HAP-1 (cell line): ENCODE measurements around the gene PPP3CA.

Experiments used
- DNase-seq, 2 experiments: peaks; one replicate each; pipeline ENCODE4 v3.0.0-alpha.2; 2016 to 2020; ENCODE audit warnings: low spot score in 2 of 2
- H3K27me3 ChIP-seq: fragments of 250-450 bp; sonication (Bioruptor Pico); 2 replicates; pipeline ENCODE4 v1.5.1; 2020; ENCODE audit warnings: low read depth, mild to moderate bottlenecking, moderate library complexity
- H3K36me3 ChIP-seq: fragments of 250-450 bp; sonication (Bioruptor Pico); replicated peaks from 2 replicates; pipeline ENCODE4 v1.5.1; 2020; ENCODE audit warnings: mild to moderate bottlenecking
- H3K4me1 ChIP-seq: fragments of 250-450 bp; sonication (Bioruptor Pico); 2 replicates; pipeline ENCODE4 v1.5.1; 2020; ENCODE audit warnings: mild to moderate bottlenecking
- H3K4me3 ChIP-seq: fragments of 250-450 bp; sonication (Bioruptor Pico); 2 replicates; pipeline ENCODE4 v1.5.1; 2020; ENCODE audit warnings: mild to moderate bottlenecking, moderate library complexity
- H3K9me3 ChIP-seq: fragments of 250-450 bp; sonication (Bioruptor Pico); 2 replicates; pipeline ENCODE4 v1.5.1; 2020; ENCODE audit warnings: mild to moderate bottlenecking, moderate library complexity
- in situ Hi-C: fragments of 300-500 bp; cut with MboI; formaldehyde crosslinking; loops from 3 replicates; pipeline ENCODE4 v1.14.3; 2020; ENCODE audit warnings: low sequenced_read_pairs, inconsistent platforms, mixed read lengths

PPP3CA gene

DNA sequence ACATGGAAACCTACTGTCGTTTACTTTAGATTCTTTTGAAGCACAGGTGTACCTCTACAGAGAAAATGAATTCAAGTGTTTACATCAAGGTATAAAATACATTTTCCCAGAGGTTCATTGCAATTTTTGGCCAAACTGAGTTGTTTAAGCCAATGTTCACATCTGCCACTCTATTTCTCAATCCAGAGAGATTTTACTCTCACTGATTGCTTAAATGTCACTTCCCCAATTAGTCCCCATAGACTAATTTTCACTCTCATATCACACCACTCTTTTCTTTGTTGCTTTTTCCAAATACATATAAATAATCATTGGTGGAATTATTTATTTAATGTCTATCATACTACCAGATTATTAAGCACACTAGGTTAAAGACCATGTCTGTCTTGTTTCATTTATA, 271.8 kb downstream of the PPP3CA start:
- no peaks in the 10 kb centered on the region for H3K9me3 ChIP-seq
- no peaks in the 10 kb centered on the region for H3K27me3 ChIP-seq
- H3K4me3 ChIP-seq, result no peak overlapping the region
- peaks cover 30% of the 10 kb centered on the region for H3K4me1 ChIP-seq
- in situ Hi-C loops, result no loop called here
- no peaks in the 10 kb centered on the region for H3K36me3 ChIP-seq
- DNase-seq, result no peak

DNA sequence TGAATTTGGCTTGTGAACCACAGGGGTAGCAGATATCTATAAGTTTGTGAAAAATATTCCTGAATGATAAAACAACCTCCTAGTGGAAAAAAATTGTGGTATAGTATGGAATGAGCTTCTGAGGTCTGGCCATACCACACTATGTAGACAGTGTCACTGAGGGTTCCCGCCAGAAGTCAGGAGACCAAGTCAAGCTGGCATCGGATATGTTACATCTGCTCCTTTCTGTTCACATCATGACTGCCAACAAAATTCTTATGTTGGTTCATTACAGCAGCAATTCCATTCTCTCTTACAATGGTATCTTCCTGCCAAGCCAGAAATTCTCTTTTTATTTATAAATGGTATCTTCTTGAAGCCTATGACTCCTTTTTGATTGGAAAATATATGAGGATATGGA, 273.0 kb downstream of the PPP3CA start:
- no peak overlapping the region for H3K4me3 ChIP-seq
- no peaks in the 10 kb centered on the region for H3K27me3 ChIP-seq
- in situ Hi-C loops, result no loop called here
- no peaks in the 10 kb centered on the region for H3K36me3 ChIP-seq
- peaks cover 30% of the 10 kb centered on the region for H3K4me1 ChIP-seq
- DNase-seq, result no peak
- H3K9me3 ChIP-seq, result no peaks in the 10 kb centered on the region

GRCh38 chr4:101071241-101071640, 276.1 kb downstream of the PPP3CA start:
- H3K4me3 ChIP-seq, result no peak overlapping the region
- H3K36me3 ChIP-seq, result no peaks in the 10 kb centered on the region
- H3K9me3 ChIP-seq, result no peaks in the 10 kb centered on the region
- H3K4me1 ChIP-seq, result peaks cover 15% of the 10 kb centered on the region
- in situ Hi-C loops, result no loop called here
- H3K27me3 ChIP-seq, result no peaks in the 10 kb centered on the region
- DNase-seq, result no peak

GRCh38 chr4:101068115-101068514, 279.2 kb downstream of the PPP3CA start:
- Histone ChIP-seq H3K27me3 (no peaks in the 10 kb centered on the region), H3K36me3 (no peaks in the 10 kb centered on the region), H3K9me3 (no peaks in the 10 kb centered on the region), H3K4me1 (peaks cover 15% of the 10 kb centered on the region), H3K4me3 (no peak overlapping the region)
- in situ Hi-C loops, result no loop called here
- DNase-seq, result no peak

DNA sequence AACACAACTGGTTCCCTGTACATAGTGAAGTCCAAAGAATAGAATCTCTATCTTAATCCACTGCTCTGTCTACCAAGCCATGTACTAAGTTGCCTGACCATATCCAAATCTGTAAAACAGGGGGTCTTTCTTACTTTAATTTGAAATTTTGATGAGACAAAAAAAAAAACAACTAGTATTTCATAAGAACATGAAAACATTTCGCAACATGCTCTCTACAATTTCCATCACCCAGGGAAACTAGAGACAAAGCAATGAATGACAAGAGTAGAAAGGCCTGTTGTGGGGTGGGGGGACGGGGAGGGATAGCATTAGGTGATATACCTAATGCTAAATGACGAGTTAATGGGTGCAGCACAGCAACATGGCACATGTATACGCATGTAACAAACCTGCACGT, 279.9 kb downstream of the PPP3CA start:
- in situ Hi-C loops, result no loop called here
- Histone ChIP-seq H3K27me3 (no peaks in the 10 kb centered on the region), H3K9me3 (no peaks in the 10 kb centered on the region), H3K4me1 (peaks cover 14% of the 10 kb centered on the region), H3K4me3 (no peak overlapping the region), H3K36me3 (no peaks in the 10 kb centered on the region)
- no peak for DNase-seq

GRCh38 chr4:101066626-101067170, 280.6 kb downstream of the PPP3CA start:
- peaks cover 7% of the 10 kb centered on the region for H3K4me1 ChIP-seq
- no peak for DNase-seq
- H3K4me3 ChIP-seq, result no peak overlapping the region
- in situ Hi-C loops, result no loop called here
- no peaks in the 10 kb centered on the region for H3K27me3 ChIP-seq
- H3K9me3 ChIP-seq, result no peaks in the 10 kb centered on the region
- no peaks in the 10 kb centered on the region for H3K36me3 ChIP-seq

GRCh38 chr4:101065935-101066485, 281.3 kb downstream of the PPP3CA start:
- H3K9me3 ChIP-seq, result no peaks in the 10 kb centered on the region
- no peak overlapping the region for H3K4me3 ChIP-seq
- H3K27me3 ChIP-seq, result no peaks in the 10 kb centered on the region
- no peaks in the 10 kb centered on the region for H3K36me3 ChIP-seq
- no peak for DNase-seq
- H3K4me1 ChIP-seq, result no peaks in the 10 kb centered on the region; the same call in 1 of the 2 replicates
- in situ Hi-C loops, result no loop called here

GRCh38 chr4:101065346-101065745, 282.0 kb downstream of the PPP3CA start:
- in situ Hi-C loops, result no loop called here
- Histone ChIP-seq H3K4me1 (no peaks in the 10 kb centered on the region), H3K27me3 (no peaks in the 10 kb centered on the region), H3K36me3 (no peaks in the 10 kb centered on the region), H3K9me3 (no peaks in the 10 kb centered on the region), H3K4me3 (no peak overlapping the region)
- DNase-seq, result no peak

DNA sequence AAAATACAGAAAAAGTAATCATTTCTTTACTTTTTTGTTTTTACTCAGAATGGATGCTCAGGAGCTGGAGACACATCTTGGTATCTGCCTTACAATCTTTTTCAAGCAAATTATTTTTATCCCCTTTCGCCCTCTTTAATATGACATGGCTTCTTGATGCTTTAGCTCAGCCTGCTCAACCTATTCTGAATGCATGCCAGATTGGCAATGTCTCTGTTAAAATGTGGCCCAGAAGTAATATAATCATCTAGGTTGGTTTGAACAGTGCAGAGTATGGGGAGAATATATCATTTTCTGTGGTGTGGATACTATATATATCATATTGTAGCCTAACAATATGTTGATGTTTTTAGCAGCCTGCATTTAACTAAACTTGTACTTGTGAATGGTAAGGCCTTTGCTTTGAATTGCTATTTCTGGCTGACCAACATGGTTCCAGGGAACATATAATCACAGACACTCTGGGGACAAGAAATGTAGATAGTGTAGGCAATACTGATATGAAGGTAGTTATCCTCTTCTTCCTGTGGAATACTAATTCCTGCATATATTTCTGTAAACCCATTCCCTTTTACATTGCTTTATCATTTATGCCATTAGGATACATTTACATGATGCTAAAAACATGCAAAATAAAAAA, 282.7 kb downstream of the PPP3CA start:
- in situ Hi-C loops, result no loop called here

GRCh38 chr4:101055392-101055791, 291.9 kb downstream of the PPP3CA start:
- in situ Hi-C loops, result no loop called here
- Histone ChIP-seq H3K4me1 (peaks cover 22% of the 10 kb centered on the region), H3K4me3 (no peak overlapping the region), H3K27me3 (no peaks in the 10 kb centered on the region), H3K9me3 (no peaks in the 10 kb centered on the region), H3K36me3 (no peaks in the 10 kb centered on the region)
- no peak for DNase-seq

More for the DNA sequence above, 282.7 kb downstream of the PPP3CA start:
- DNase-seq, result no peak
- H3K36me3 ChIP-seq, result no peaks in the 10 kb centered on the region
- H3K4me3 ChIP-seq, result no peak overlapping the region
- no peaks in the 10 kb centered on the region for H3K4me1 ChIP-seq
- H3K27me3 ChIP-seq, result no peaks in the 10 kb centered on the region
- no peaks in the 10 kb centered on the region for H3K9me3 ChIP-seq

DNA sequence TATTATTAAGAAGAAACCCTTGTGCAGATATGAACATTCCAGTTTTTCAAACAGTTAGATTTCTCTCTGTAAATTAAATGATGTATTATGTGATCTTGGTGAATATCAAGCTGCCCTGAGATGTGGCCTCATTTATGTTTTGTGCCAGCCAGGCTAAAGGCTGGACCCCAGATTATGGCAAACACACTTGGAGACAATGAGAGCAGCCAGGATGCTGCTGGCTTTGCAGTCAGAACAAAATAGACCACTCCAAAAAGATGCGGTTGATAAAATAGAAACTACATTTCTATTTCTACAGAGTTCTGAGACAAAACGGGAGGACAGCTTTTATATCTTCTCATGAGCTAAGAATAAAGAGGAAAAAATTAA, 296.5 kb downstream of the PPP3CA start:
- no peaks in the 10 kb centered on the region for H3K9me3 ChIP-seq
- peaks cover 17% of the 10 kb centered on the region for H3K4me1 ChIP-seq
- in situ Hi-C loops, result no loop called here
- no peak overlapping the region for H3K4me3 ChIP-seq
- no peaks in the 10 kb centered on the region for H3K36me3 ChIP-seq
- DNase-seq, result no peak
- no peaks in the 10 kb centered on the region for H3K27me3 ChIP-seq

DNA sequence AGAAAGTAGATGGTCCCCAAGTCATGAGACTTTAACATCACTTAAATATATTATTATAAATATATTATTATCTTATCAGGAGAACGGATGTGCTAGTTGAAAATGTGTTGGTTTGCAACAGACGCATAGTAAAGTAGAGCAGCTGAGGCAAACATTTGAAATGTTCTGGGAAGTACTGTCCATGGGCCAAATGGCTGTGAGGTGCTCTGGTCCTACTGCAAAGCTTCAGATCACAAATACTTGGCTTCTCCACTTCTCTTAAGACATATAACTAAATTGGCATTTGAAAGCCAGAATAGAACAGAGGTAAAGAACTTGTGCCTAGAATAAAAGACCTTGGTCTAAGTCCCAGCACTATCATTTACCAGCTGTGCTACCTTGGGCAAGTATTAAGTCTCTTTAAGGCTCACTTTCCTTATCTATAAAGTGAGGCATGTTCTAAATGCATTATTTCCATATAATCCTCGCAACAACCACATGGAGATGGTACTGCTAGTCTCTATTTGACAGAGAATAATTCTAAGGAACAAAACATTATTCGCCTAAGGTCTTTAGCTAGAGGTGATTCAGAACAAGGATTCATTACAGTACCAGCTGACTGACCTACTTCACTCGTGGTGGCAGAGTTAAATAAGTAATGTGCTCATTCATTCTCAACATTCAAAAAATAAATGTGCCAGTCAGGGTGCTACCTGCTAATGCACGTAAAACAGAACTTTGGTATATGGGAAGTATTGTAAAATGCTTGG, 297.1 kb downstream of the PPP3CA start:
- H3K4me3 ChIP-seq, result no peak overlapping the region
- no peaks in the 10 kb centered on the region for H3K9me3 ChIP-seq
- no peaks in the 10 kb centered on the region for H3K36me3 ChIP-seq
- in situ Hi-C loops, result no loop called here
- H3K27me3 ChIP-seq, result no peaks in the 10 kb centered on the region
- no peak for DNase-seq
- peaks cover 11% of the 10 kb centered on the region for H3K4me1 ChIP-seq

- no peak for DNase-seq
- no peaks in the 10 kb centered on the region for H3K27me3 ChIP-seq
- H3K9me3 ChIP-seq, result no peaks in the 10 kb centered on the region
- H3K4me3 ChIP-seq, result no peak overlapping the region
- in situ Hi-C loops, result no loop called here
- H3K4me1 ChIP-seq, result peaks cover 9% of the 10 kb centered on the region
- H3K36me3 ChIP-seq, result no peaks in the 10 kb centered on the region; the same call in 1 of the 2 replicates
Measured at GRCh38 chr4:101049549-101050001, 297.8 kb downstream of the PPP3CA start.

DNA sequence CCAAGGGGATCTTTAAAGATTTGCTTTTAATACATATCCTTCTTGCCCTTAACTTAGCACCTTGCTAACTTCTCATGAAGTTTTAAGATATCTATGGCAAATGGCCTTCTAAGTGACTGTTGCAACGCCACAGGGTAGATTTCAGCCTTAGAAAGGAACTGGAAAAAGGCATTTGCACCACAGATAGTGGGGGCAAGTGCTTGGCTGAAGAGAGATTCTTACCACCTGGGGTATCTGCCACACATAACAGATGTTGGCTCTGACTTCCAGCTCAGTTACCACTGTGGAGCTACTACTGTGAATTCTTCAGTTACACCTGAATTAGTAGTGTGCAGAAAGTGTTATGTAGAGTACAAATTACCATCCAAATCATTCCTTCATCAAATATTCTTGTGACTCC, 302.6 kb downstream of the PPP3CA start:
- Histone ChIP-seq H3K9me3 (no peaks in the 10 kb centered on the region), H3K36me3 (no peaks in the 10 kb centered on the region; the same call in 1 of the 2 replicates), H3K4me1 (no peaks in the 10 kb centered on the region), H3K27me3 (no peaks in the 10 kb centered on the region), H3K4me3 (no peak overlapping the region)
- in situ Hi-C loops, result no loop called here
- DNase-seq, result no peak
